ENCODE measurements around the gene ADAM8. TPM values are rescaled to one million over a fixed set of nuclear protein-coding genes. Genes with fewer than 3 reads are reported as not detected.

Gene ADAM8
- total and polyA plus RNA-seq, 2 of the 8 experiments (the other 6 are each of a cell fraction or from before 2014, with no cell fraction given) = 4.6 TPM

DNA sequence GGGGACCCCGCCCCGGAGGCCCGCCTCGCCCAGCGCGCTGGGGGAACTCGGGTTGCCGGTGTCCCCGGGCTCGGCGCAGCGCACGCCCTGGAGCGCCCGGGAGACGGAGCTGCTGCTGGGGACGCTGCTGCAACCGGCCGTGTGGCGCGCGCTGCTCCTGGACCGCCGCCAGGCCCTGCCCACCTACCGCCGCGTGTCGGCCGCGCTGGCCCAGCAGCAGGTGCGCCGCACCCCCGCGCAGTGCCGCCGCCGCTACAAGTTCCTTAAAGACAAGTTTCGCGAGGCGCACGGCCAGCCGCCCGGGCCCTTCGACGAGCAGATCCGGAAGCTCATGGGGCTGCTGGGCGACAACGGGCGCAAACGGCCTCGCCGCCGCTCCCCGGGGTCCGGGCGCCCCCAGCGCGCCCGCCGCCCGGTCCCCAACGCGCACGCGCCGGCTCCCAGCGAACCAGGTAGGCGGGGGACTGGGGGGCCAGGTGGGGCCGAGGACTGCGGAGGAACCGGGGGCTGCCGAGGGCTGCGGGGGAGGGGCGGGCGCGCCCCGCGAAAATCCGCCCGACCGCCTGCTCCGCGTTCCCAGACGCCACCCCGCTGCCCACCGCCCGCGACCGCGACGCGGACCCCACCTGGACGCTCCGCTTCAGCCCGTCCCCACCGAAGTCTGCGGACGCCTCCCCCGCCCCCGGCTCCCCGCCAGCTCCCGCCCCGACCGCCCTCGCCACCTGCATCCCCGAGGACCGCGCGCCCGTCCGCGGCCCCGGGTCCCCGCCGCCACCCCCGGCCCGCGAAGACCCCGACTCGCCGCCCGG lies 46.1 kb downstream of the ADAM8 start:
- Histone ChIP-seq H3K27me3 (replicated peaks in 1 of 4; ENCODE audit: control insufficient read depth in 3 of 4, extremely low read depth in 1 of 4, insufficient read depth in 3 of 4, low read length in 3 of 4) (peaks cover 22 to 39% (median 36%) of the 10 kb centered on the region in 4 experiments), H2BK120ac (replicated peaks; ENCODE audit: low read depth, low read length) (no peak overlapping the region), H4K5ac (ENCODE audit: insufficient read length, low read depth, low read length) (no peak overlapping the region), H3K4me3 (ENCODE audit: extremely low read depth in 1 of 4, insufficient read depth in 2 of 4, low read depth in 3 of 4, low read length in 4 of 4) (peak overlapping the region; percentile 20 to 63 (median 38); a peak in 6 of 8 replicates), H2AFZ (ENCODE audit: low read length) (no peak overlapping the region), H2BK15ac (ENCODE audit: low read length) (no peak overlapping the region), H3K18ac (ENCODE audit: extremely low read depth, low read length) (no peak overlapping the region; the same call in 1 of the 2 replicates), H2BK20ac (ENCODE audit: low read length) (no peak overlapping the region), H3K4ac (replicated peaks; ENCODE audit: insufficient read length, low read depth, low read length) (no peak overlapping the region), H3K9ac (replicated peaks in 1 of 4; ENCODE audit: extremely low read depth in 1 of 4, low read depth in 3 of 4, low read length in 3 of 4) (no peak overlapping the region), H3K4me2 (ENCODE audit: insufficient read depth in 1 of 2, low read depth in 2 of 2, low read length in 2 of 2) (peak overlapping the region; percentile 69 to 91), H4K91ac (replicated peaks; ENCODE audit: insufficient read length, low read length) (no peak overlapping the region), H2BK5ac (ENCODE audit: low read depth, low read length) (no peak overlapping the region), H3K27ac (ENCODE audit: low read depth, low read length) (no peak overlapping the region), H3K56ac (replicated peaks; ENCODE audit: insufficient read length, low read depth, low read length) (no peak overlapping the region), H3K79me2 (ENCODE audit: control insufficient read depth in 1 of 2, insufficient read depth in 2 of 2, low read length in 2 of 2) (no peaks in the 10 kb centered on the region), H3K79me1 (ENCODE audit: low read depth, low read length) (no peaks in the 10 kb centered on the region; the same call in 1 of the 2 replicates), H3K4me1 (replicated peaks in 1 of 4; ENCODE audit: control insufficient read depth in 3 of 4, insufficient read depth in 4 of 4, low read length in 3 of 4) (peaks cover 0 to 28% (median 12%) of the 10 kb centered on the region in 4 experiments; a peak in 6 of 7 replicates), H4K20me1 (replicated peaks in 1 of 2; ENCODE audit: control insufficient read depth in 1 of 2, insufficient read depth in 2 of 2, low read length in 2 of 2) (no peaks in the 10 kb centered on the region), H3K23ac (ENCODE audit: insufficient read length) (no peak overlapping the region), H2AK5ac (ENCODE audit: low read depth, low read length) (no peak overlapping the region), H3K23me2 (ENCODE audit: low read depth, low read length) (peaks cover 10% of the 10 kb centered on the region; the same call in 1 of the 2 replicates), H3K9me3 (ENCODE audit: insufficient read depth in 2 of 2, low read depth in 1 of 2, low read length in 1 of 2) (peaks cover 0 to 8% of the 10 kb centered on the region in 2 experiments; a peak in 1 of 4 replicates), H2BK12ac (ENCODE audit: low read depth, low read length) (no peak overlapping the region), H4K8ac (ENCODE audit: extremely low read depth, insufficient read depth, low read length) (peak overlapping the region; percentile 35; the same call in 1 of the 2 replicates), H3K14ac (ENCODE audit: insufficient read length) (no peak overlapping the region), H3K36me3 (ENCODE audit: control insufficient read depth in 2 of 4, insufficient read depth in 4 of 4, low read length in 3 of 4) (peaks cover 0 to 7% (median 3%) of the 10 kb centered on the region in 4 experiments; a peak in 3 of 8 replicates)
- POLR2A ChIA-PET (ENCODE audit: partially characterized antibody) = interaction anchor here (1.0 kb wide), 1 partner anchor 79 kb away, joined by 3 read pairs; no protein-coding TSS in a partner anchor
- CTCF ChIA-PET (ENCODE audit: partially characterized antibody) = interaction anchor here (0.9 kb wide), 1 partner anchor 88 kb away, joined by 3 read pairs; no protein-coding TSS in a partner anchor
- FAIRE-seq (no peak), DNase-seq (ENCODE audit: low read depth in 1 of 2, low spot score in 2 of 2) (no peak)
- WGBS, 2 experiments (ENCODE audit: extremely low coverage in 1 of 2, insufficient coverage in 1 of 2, insufficient read length in 1 of 2, insufficient replicate concordance in 2 of 2, low coverage in 1 of 2, low lambda C conversion rate in 2 of 2, missing lambda C conversion rate in 1 of 2) = 1% methylated on average over 33 of the region's 122 CpGs; no CpG with 5 or more reads in 1 of the 2 experiments
- peak; percentile 43 for TF ChIP-seq SUZ12 (IDR thresholded peaks at IDR 0.05; ENCODE audit: low read length)
- TF ChIP-seq TAF7 (optimal IDR thresholded peaks at IDR 0.05; ENCODE audit: borderline replicate concordance, low read depth, low read length) = no peak
- TF ChIP-seq, protein P1, sequence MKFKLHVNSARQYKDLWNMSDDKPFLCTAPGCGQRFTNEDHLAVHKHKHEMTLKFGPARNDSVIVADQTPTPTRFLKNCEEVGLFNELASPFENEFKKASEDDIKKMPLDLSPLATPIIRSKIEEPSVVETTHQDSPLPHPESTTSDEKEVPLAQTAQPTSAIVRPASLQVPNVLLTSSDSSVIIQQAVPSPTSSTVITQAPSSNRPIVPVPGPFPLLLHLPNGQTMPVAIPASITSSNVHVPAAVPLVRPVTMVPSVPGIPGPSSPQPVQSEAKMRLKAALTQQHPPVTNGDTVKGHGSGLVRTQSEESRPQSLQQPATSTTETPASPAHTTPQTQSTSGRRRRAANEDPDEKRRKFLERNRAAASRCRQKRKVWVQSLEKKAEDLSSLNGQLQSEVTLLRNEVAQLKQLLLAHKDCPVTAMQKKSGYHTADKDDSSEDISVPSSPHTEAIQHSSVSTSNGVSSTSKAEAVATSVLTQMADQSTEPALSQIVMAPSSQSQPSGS (IDR thresholded peaks at IDR 0.05; ENCODE audit: low read length) = no peak
- TF ChIP-seq BCL11A (IDR thresholded peaks at IDR 0.05; ENCODE audit: low read depth in 2 of 2, low read length in 2 of 2) = no peak
- 0 out of 2 replicates have a peak, but pooled peaks have one; percentile 33 for TF ChIP-seq RBBP5 (IDR thresholded peaks at IDR 0.05; ENCODE audit: borderline replicate concordance, low read depth, low read length)
- no peak for TF ChIP-seq TCF12 (IDR thresholded peaks at IDR 0.05; ENCODE audit: low read depth, low read length)
- TF ChIP-seq, protein P2, sequence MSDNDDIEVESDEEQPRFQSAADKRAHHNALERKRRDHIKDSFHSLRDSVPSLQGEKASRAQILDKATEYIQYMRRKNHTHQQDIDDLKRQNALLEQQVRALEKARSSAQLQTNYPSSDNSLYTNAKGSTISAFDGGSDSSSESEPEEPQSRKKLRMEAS (IDR thresholded peaks at IDR 0.05) = peak; percentile 97
- no peak for TF ChIP-seq POLR2A (IDR thresholded peaks at IDR 0.05; ENCODE audit: control extremely low read depth in 1 of 2, low read depth in 2 of 2, low read length in 2 of 2)
- TF ChIP-seq MAFK (IDR thresholded peaks at IDR 0.05; ENCODE audit: low read depth, low read length) = no peak
